Stomach (tissue), 4 donors: ENCODE results near the gene KCNK7.

ENCODE experiments used
- POLR2A ChIP-seq, 4 donors: fragments of 450-650 bp; IDR thresholded peaks; one replicate each; pipeline ENCODE4 v1.6.1; 2016; ENCODE audit warnings: antibody characterized with exemption in 4 of 4, control low read depth in 2 of 4, mild to moderate bottlenecking in 1 of 4, moderate library complexity in 1 of 4
- POLR2AphosphoS5 ChIP-seq, 3 donors: sonication (generic); formaldehyde crosslinking; IDR thresholded peaks; one replicate each; pipeline ENCODE4 v1.6.1; 2016; ENCODE audit warnings: antibody characterized with exemption in 3 of 3
- TF ChIP-seq, protein P1 (sequence below), 7 experiments: fragments of 450-650 bp in 4 of 7; fragments of 200-600 bp in 3 of 7; sonication (generic) in 3 of 7; IDR thresholded peaks; one replicate each; pipeline ENCODE4 v1.5.1; 2016 to 2019; ENCODE audit warnings: antibody characterized with exemption in 7 of 7, control low read depth in 2 of 7, mild to moderate bottlenecking in 1 of 7

DNA sequence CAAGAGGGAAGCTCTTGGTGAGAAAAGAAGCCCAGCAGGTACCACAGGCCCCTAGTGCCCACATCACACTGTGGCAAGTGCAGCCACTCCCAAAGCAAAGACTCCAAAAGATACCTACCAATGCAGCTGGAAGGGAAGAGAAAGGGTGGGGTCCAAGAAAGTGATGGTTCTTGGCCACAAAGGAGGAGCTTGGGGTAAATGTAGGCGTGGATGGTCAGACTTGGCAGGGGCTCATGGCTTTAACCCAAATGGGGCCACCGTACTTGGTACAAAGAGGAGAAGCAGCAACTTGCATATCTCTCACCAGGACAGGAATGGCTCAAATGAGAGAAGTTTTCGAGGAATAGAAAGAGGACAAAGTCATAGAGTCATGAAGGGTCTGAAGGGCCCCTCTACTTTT is 13.6 kb upstream of the KCNK7 start:
- TF ChIP-seq, protein P1, sequence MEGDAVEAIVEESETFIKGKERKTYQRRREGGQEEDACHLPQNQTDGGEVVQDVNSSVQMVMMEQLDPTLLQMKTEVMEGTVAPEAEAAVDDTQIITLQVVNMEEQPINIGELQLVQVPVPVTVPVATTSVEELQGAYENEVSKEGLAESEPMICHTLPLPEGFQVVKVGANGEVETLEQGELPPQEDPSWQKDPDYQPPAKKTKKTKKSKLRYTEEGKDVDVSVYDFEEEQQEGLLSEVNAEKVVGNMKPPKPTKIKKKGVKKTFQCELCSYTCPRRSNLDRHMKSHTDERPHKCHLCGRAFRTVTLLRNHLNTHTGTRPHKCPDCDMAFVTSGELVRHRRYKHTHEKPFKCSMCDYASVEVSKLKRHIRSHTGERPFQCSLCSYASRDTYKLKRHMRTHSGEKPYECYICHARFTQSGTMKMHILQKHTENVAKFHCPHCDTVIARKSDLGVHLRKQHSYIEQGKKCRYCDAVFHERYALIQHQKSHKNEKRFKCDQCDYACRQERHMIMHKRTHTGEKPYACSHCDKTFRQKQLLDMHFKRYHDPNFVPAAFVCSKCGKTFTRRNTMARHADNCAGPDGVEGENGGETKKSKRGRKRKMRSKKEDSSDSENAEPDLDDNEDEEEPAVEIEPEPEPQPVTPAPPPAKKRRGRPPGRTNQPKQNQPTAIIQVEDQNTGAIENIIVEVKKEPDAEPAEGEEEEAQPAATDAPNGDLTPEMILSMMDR (IDR thresholded peaks at IDR 0.05), result no peak
- no peak for TF ChIP-seq POLR2A (IDR thresholded peaks at IDR 0.05)
- no peak for TF ChIP-seq POLR2AphosphoS5 (IDR thresholded peaks at IDR 0.05)
